IMR-90 (cell line): ENCODE measurements around the gene SLC24A3. TPM values are rescaled to one million over a fixed set of nuclear protein-coding genes. Genes with fewer than 3 reads are reported as not detected.

ENCODE experiments used
- ATAC-seq: fragments of 200-7000 bp; cut with Tn5 transposase; 2 replicates; pipeline ENCODE4 v1.9.1; 2020; ENCODE audit warnings: low read depth, mild to moderate bottlenecking, moderate library complexity
- BruUV-seq: library from RNA; stranded (reverse); fragments of 400-500 nt; replicated peaks from 2 replicates; lab custom pipeline; 2021; lab: Mats Ljungman, UMichigan
- CTCF ChIA-PET: fragments of 300-600 bp; formaldehyde crosslinking; extraction: SDS; loops from one replicate; lab custom pipeline; 2021; ENCODE audit warnings: antibody characterized with exemption; lab: Yijun Ruan, JAX
- POLR2A ChIA-PET: fragments of 300-600 bp; sonication (Branson Sonifier 250); formaldehyde crosslinking; loops from one replicate; lab custom pipeline; 2022; ENCODE audit warnings: antibody characterized with exemption; ENCODE audit not compliant: unreplicated experiment; lab: Charles Lee
- DNase-seq: peaks from one replicate; pipeline ENCODE4 v3.0.0; 2013
- H2AFZ ChIP-seq: replicated peaks from 2 replicates; pipeline ENCODE3; 2013; ENCODE audit warnings: low read length, mild to moderate bottlenecking; ENCODE audit not compliant: poor library complexity
- H2AK5ac ChIP-seq: 2 replicates; pipeline ENCODE4 v1.6.1; 2013; ENCODE audit warnings: low read depth, low read length, inconsistent platforms
- H2AK9ac ChIP-seq: replicated peaks from 2 replicates; pipeline ENCODE3; 2013; ENCODE audit warnings: mild to moderate bottlenecking, low read depth, low read length, moderate library complexity; ENCODE audit not compliant: poor library complexity
- H2BK120ac ChIP-seq: 2 replicates; pipeline ENCODE4 v1.6.1; 2013; ENCODE audit warnings: low read depth, low read length, inconsistent platforms
- H2BK15ac ChIP-seq: 3 replicates; pipeline ENCODE4 v1.6.1; 2013; ENCODE audit warnings: low read depth, low read length, inconsistent platforms
- H2BK20ac ChIP-seq: 2 replicates; pipeline ENCODE4 v1.6.1; 2013; ENCODE audit warnings: low read depth, mild to moderate bottlenecking, inconsistent platforms, low read length, moderate library complexity
- H2BK5ac ChIP-seq: 2 replicates; pipeline ENCODE4 v1.6.1; 2013; ENCODE audit warnings: mild to moderate bottlenecking, low read depth, low read length, inconsistent platforms; ENCODE audit not compliant: poor library complexity, severe bottlenecking
- H3K14ac ChIP-seq: replicated peaks from 2 replicates; pipeline ENCODE4 v1.6.1; 2013; ENCODE audit warnings: low read depth, low read length, inconsistent platforms
- H3K18ac ChIP-seq: 2 replicates; pipeline ENCODE4 v1.6.1; 2013; ENCODE audit warnings: low read depth, low read length, control low read depth
- H3K23ac ChIP-seq: 2 replicates; pipeline ENCODE4 v1.6.1; 2013; ENCODE audit warnings: low read depth, low read length, inconsistent platforms
- H3K27ac ChIP-seq: 2 replicates; pipeline ENCODE4 v1.5.1; 2013; ENCODE audit warnings: mild to moderate bottlenecking, control low read depth, low read length; ENCODE audit not compliant: insufficient read depth
- H3K27me3 ChIP-seq: 2 replicates; pipeline ENCODE4 v1.6.1; 2013; ENCODE audit warnings: low read length; ENCODE audit not compliant: control insufficient read depth, insufficient read depth
- H3K36me3 ChIP-seq: 2 replicates; pipeline ENCODE4 v1.6.1; 2013; ENCODE audit warnings: low read length, mixed read lengths; ENCODE audit not compliant: control insufficient read depth, insufficient read depth
- H3K4ac ChIP-seq: 2 replicates; pipeline ENCODE4 v1.6.1; 2013; ENCODE audit warnings: low read depth, low read length, inconsistent platforms
- H3K4me1 ChIP-seq: 2 replicates; pipeline ENCODE4 v1.6.1; 2013; ENCODE audit warnings: low read length, mixed read lengths; ENCODE audit not compliant: control insufficient read depth, insufficient read depth
- H3K4me2 ChIP-seq: 2 replicates; pipeline ENCODE4 v1.6.1; 2013; ENCODE audit warnings: low read depth, mild to moderate bottlenecking, control low read depth, low read length, moderate library complexity
- H3K4me3 ChIP-seq: 2 replicates; pipeline ENCODE4 v1.5.1; 2013; ENCODE audit warnings: low read depth, mild to moderate bottlenecking, control low read depth, low read length, moderate library complexity; ENCODE audit not compliant: insufficient read depth
- H3K56ac ChIP-seq: 2 replicates; pipeline ENCODE4 v1.6.1; 2013; ENCODE audit warnings: low read length, inconsistent platforms; ENCODE audit not compliant: insufficient read depth; ENCODE audit errors: extremely low read depth
- H3K79me1 ChIP-seq, 2 experiments: 2 replicates each; pipeline ENCODE4 v1.6.1; 2013; ENCODE audit warnings: low read length in 2 of 2, inconsistent platforms in 1 of 2, low read depth in 1 of 2
- H3K9ac ChIP-seq: 2 replicates; pipeline ENCODE4 v1.6.1; 2013; ENCODE audit warnings: low read depth, low read length, control low read depth
- H3K9me1 ChIP-seq: 2 replicates; pipeline ENCODE4 v1.6.1; 2013; ENCODE audit warnings: low read length, inconsistent platforms; ENCODE audit not compliant: insufficient read depth
- H3K9me3 ChIP-seq: 2 replicates; pipeline ENCODE4 v1.6.1; 2013; ENCODE audit warnings: low read length; ENCODE audit not compliant: control insufficient read depth, insufficient read depth
- H4K20me1 ChIP-seq: 2 replicates; pipeline ENCODE4 v1.6.1; 2013; ENCODE audit warnings: low read length, inconsistent platforms; ENCODE audit not compliant: insufficient read depth
- H4K5ac ChIP-seq: 2 replicates; pipeline ENCODE4 v1.6.1; 2013; ENCODE audit warnings: mild to moderate bottlenecking, low read depth, low read length, control low read depth
- H4K8ac ChIP-seq, 2 experiments: 2 replicates each; pipeline ENCODE4 v1.6.1; 2013; ENCODE audit warnings: low read depth in 2 of 2, low read length in 2 of 2, control low read depth in 1 of 2, inconsistent platforms in 1 of 2
- H4K91ac ChIP-seq: 2 replicates; pipeline ENCODE4 v1.6.1; 2013; ENCODE audit warnings: low read depth, low read length, inconsistent platforms; ENCODE audit not compliant: insufficient read depth
- CHD1 ChIP-seq: IDR thresholded peaks from 2 replicates; pipeline ENCODE4 v1.6.1; 2012; ENCODE audit warnings: low read depth, low read length, improper control_type of control experiment
- MAFK ChIP-seq: IDR thresholded peaks from 2 replicates; pipeline ENCODE4 v1.6.1; 2012; ENCODE audit warnings: low read depth, low read length, improper control_type of control experiment
- MXI1 ChIP-seq: IDR thresholded peaks from 2 replicates; pipeline ENCODE4 v1.6.1; 2012; ENCODE audit warnings: low read depth, mild to moderate bottlenecking, low read length, moderate library complexity, borderline replicate concordance
- POLR2A ChIP-seq: IDR thresholded peaks from 2 replicates; pipeline ENCODE4 v1.6.1; 2012; ENCODE audit warnings: mild to moderate bottlenecking, low read depth, low read length
- RAD21 ChIP-seq: IDR thresholded peaks from 2 replicates; pipeline ENCODE4 v1.6.1; 2012; ENCODE audit warnings: low read length, improper control_type of control experiment
- RFX5 ChIP-seq: IDR thresholded peaks from 2 replicates; pipeline ENCODE4 v1.8.0; 2012; ENCODE audit warnings: low read depth, mild to moderate bottlenecking, low read length, moderate library complexity
- SMC3 ChIP-seq: fragments of 150-350 bp; IDR thresholded peaks from 2 replicates; pipeline ENCODE4 v1.6.1; 2016; ENCODE audit warnings: low read depth, mild to moderate bottlenecking, antibody characterized with exemption, low read length, moderate library complexity
- WGBS, 2 experiments: methylation state at CpG; one replicate each; pipeline versions ENCODE4 v1.1.5 to v1.1.7; 2013; ENCODE audit warnings: missing lambda C conversion rate in 2 of 2; ENCODE audit not compliant: insufficient read length in 1 of 2; ENCODE audit errors: extremely low coverage in 2 of 2; 5-methylcytosine and 5-hydroxymethylcytosine counted together
- dilution Hi-C: fragments of 300-500 bp; cut with HindIII; formaldehyde crosslinking; loops from one replicate; pipeline ENCODE4 v1.14.3; 2018; ENCODE audit warnings: low sequenced_read_pairs; ENCODE audit not compliant: unreplicated experiment
- in situ Hi-C: fragments of 300-500 bp; cut with MboI; formaldehyde crosslinking; loops from 3 replicates; pipeline ENCODE4 v1.14.3; 2019; ENCODE audit warnings: low sequenced_read_pairs, inconsistent platforms, mixed read lengths
- intact Hi-C: fragments of 100-400 bp; cut with micrococcal nuclease; formaldehyde crosslinking; loops from 2 replicates; pipeline ENCODE4 v1.10.0; 2022
- polyA plus RNA-seq, 3 experiments: library from polyadenylated mRNA; depleted of rRNA; stranded (reverse); fragments of >200 nt; gene quantifications; 2 replicates each; pipeline ENCODE4 v1.2.3, GENCODE V29; 2012; ENCODE audit warnings: low replicate concordance in 1 of 3
- total RNA-seq: library from RNA; depleted of rRNA; stranded (reverse); fragments of >200 nt; gene quantifications from 2 replicates; pipeline ENCODE4 v1.2.3, GENCODE V29; 2012
- TF ChIP-seq, protein P1 (sequence below): fragments of 150-350 bp; IDR thresholded peaks from 2 replicates; pipeline ENCODE4 v1.6.1; 2017; ENCODE audit warnings: mild to moderate bottlenecking, antibody characterized with exemption, low read length, low read depth
- TF ChIP-seq, protein P2 (sequence below): conservative IDR thresholded peaks from 2 replicates; pipeline ENCODE4 v1.5.1; 2012; ENCODE audit warnings: mild to moderate bottlenecking, low read depth, low read length, improper control_type of control experiment

The SLC24A3 gene
- total and polyA plus RNA-seq, 2 of the 4 experiments (the other 2 are of a cell fraction), result not detected

GRCh38 chr20:19335916-19336315 is 123.5 kb downstream of the SLC24A3 start:
- TF ChIP-seq POLR2A (no peak), MXI1 (no peak), RFX5 (no peak), RAD21 (no peak), SMC3 (no peak), MAFK (no peak), CHD1 (no peak)
- TF ChIP-seq, protein P1, sequence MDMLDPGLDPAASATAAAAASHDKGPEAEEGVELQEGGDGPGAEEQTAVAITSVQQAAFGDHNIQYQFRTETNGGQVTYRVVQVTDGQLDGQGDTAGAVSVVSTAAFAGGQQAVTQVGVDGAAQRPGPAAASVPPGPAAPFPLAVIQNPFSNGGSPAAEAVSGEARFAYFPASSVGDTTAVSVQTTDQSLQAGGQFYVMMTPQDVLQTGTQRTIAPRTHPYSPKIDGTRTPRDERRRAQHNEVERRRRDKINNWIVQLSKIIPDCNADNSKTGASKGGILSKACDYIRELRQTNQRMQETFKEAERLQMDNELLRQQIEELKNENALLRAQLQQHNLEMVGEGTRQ, result no peak
- TF ChIP-seq, protein P2, sequence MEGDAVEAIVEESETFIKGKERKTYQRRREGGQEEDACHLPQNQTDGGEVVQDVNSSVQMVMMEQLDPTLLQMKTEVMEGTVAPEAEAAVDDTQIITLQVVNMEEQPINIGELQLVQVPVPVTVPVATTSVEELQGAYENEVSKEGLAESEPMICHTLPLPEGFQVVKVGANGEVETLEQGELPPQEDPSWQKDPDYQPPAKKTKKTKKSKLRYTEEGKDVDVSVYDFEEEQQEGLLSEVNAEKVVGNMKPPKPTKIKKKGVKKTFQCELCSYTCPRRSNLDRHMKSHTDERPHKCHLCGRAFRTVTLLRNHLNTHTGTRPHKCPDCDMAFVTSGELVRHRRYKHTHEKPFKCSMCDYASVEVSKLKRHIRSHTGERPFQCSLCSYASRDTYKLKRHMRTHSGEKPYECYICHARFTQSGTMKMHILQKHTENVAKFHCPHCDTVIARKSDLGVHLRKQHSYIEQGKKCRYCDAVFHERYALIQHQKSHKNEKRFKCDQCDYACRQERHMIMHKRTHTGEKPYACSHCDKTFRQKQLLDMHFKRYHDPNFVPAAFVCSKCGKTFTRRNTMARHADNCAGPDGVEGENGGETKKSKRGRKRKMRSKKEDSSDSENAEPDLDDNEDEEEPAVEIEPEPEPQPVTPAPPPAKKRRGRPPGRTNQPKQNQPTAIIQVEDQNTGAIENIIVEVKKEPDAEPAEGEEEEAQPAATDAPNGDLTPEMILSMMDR, result no peak
- Histone ChIP-seq H4K5ac (no peak overlapping the region), H3K4me1 (no peaks in the 10 kb centered on the region), H3K27ac (no peak overlapping the region), H2BK5ac (no peak overlapping the region), H3K4ac (no peak overlapping the region), H3K18ac (no peak overlapping the region), H4K8ac (no peak overlapping the region), H3K4me2 (no peak overlapping the region), H3K27me3 (no peaks in the 10 kb centered on the region), H2BK120ac (no peak overlapping the region), H3K9me3 (no peaks in the 10 kb centered on the region; the same call in 1 of the 2 replicates), H4K20me1 (no peaks in the 10 kb centered on the region), H3K14ac (no peak overlapping the region), H2AK5ac (no peak overlapping the region), H3K9ac (no peak overlapping the region), H2BK20ac (no peak overlapping the region), H2AFZ (no peak overlapping the region), H4K91ac (no peak overlapping the region), H2BK15ac (no peak overlapping the region), H3K56ac (no peak overlapping the region), H3K79me1 (no peaks in the 10 kb centered on the region), H3K9me1 (no peaks in the 10 kb centered on the region), H3K23ac (no peak overlapping the region), H2AK9ac (no peak overlapping the region), H3K36me3 (no peaks in the 10 kb centered on the region), H3K4me3 (no peak overlapping the region)
- dilution Hi-C loops (no loop called here), intact Hi-C loops (no loop called here), in situ Hi-C loops (no loop called here)
- ATAC-seq (no peak), DNase-seq (no peak)
- no TSS peak for BruUV-seq
- POLR2A ChIA-PET, result no interaction called here
- CTCF ChIA-PET, result no interaction called here
- no CpG with 5 or more reads among the region's 2 CpGs for WGBS, 2 experiments
